ENCODE results near the gene CCDC74A. TPM values are rescaled to one million over a fixed set of nuclear protein-coding genes. Genes with fewer than 3 reads are reported as not detected.
"Not testable (repeated sequence)": the region's sequence is repeated elsewhere in the genome, so short reads cannot be mapped to it uniquely, and the experiment has no call there.

Gene CCDC74A
- total RNA-seq, 1 donor from 2014 or later: 4.5 TPM

DNA sequence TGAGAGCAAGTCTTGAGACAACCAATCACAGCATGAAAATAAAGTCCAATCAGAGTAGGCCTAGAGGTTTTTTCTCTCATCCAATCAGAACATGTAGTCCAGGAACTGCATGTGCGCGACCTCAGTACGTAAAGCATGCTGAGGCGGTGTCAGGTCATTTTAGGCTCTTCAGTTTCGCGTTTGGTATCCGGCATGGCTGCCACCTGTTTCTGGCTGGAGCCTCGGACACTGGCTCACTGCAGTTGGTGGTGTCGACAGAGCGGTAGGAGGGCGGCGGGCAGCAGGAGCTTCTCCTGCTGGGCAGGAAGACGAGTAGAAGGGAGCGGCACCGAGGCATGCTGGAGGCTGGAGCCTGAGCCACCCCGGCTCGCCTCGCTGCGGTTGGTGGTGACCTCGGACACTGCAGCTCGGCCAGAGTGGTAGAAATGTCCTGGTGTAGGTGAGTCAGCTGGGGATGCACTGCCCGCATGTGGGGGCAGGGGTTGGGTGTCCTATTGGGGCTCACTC, 15.8 kb downstream of the CCDC74A start:
- FAIRE-seq: no peak

DNA sequence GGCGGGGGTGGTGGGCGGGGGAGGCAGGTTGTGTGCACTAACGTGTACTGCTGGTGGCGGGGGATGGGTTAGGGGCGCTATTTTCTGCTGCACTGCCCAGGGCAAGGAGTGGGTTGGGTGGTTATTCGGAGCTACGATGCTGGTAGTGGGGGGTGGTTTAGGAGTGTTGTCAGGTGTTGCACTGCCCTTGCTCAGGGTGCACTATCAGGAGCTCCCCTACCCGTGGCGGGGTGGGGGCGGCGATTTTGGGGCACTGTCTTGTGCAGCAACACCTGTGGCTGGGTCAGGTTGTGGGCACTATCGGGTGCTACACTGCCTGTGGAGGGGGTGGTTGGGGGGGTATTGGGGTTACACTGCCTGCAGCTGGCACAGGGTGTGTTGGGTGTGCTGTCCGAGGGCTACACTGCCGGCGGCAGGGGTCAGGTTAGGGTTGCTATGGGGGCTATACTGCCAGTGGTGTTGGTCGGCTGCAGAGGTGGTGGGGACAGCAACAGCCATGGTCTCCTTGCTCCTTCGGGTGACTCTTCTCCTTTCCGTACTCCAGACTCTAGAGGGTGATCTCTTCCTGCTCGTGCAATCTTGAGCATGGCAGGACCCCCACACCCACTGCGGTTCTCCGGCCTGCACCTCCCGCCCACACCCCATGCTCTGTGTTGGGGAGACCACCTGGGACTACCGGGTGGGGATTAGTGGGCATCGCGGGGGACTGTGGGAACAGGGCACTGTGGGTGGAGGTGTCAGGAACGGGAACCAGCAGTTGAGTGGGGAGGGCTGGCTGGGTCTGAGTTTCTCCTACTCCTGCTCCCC, 16.5 kb downstream of the CCDC74A start:
- FAIRE-seq; DNase-seq (ENCODE audit: low spot score in 2 of 2): not testable (repeated sequence)

More for the DNA sequence above, 15.8 kb downstream of the CCDC74A start:
- DNase-seq (ENCODE audit: low spot score in 2 of 2): no peak

DNA sequence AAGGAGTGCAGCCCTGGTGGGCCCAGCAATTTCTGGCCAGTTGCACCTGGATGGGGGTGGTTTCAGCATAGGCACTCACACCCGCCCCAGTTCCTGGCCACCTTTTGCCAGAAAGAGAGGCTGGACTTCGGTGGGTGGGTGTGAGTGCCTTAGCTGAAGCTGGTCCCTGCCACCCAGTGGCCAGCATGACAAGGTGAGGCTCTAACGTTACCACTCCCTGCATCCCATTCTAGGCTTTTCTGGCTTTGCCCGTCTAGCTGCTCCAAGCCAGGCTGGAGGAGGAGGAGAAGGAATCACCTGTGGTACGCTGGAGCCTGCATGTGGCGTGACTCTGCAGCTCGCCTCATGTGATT, 17.1 kb downstream of the CCDC74A start:
- DNase-seq (ENCODE audit: low spot score in 2 of 2); FAIRE-seq: not testable (repeated sequence)

DNA sequence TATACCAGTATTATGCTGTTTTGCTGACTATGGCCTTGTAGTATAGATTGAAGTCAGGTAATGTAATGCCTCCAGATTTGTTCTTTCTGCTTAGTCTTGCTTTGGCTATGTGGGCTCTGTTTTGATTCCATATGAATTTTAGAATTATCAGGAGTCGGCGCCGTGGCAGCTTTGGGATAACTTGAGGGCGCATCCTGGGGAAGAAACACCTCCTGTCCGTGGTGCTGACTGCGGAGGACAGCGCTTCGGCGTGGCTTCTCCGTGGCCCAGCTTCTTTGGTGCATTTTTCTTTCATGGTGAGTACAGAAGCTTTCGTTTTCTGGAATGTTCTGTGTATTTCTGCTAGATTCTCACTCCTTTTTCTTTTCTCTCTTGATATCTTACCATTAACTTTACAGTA, 25.2 kb downstream of the CCDC74A start:
- DNase-seq (ENCODE audit: low spot score in 2 of 2) (no peak), FAIRE-seq (no peak)

DNA sequence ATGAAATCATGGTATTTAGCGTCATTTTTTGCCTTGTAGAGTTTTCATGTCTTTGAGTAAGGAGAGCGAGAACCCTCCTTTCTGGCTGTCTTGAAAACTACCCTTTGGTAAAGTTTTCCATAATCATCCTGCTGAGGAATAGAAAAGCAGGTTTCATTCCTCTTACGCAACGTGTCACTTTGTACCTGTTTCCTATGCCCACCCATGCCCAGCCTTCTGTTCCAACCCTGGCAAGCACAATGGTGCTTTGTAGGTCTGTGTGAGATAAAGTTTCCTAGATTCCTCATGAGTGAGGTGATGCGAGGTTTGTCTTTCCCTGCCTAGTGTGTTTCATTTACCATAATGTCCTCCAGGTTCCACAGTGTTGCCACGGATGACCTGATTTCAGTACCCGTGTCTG, 29.3 kb downstream of the CCDC74A start:
- FAIRE-seq (no peak), DNase-seq (ENCODE audit: low spot score in 2 of 2) (no peak)

DNA sequence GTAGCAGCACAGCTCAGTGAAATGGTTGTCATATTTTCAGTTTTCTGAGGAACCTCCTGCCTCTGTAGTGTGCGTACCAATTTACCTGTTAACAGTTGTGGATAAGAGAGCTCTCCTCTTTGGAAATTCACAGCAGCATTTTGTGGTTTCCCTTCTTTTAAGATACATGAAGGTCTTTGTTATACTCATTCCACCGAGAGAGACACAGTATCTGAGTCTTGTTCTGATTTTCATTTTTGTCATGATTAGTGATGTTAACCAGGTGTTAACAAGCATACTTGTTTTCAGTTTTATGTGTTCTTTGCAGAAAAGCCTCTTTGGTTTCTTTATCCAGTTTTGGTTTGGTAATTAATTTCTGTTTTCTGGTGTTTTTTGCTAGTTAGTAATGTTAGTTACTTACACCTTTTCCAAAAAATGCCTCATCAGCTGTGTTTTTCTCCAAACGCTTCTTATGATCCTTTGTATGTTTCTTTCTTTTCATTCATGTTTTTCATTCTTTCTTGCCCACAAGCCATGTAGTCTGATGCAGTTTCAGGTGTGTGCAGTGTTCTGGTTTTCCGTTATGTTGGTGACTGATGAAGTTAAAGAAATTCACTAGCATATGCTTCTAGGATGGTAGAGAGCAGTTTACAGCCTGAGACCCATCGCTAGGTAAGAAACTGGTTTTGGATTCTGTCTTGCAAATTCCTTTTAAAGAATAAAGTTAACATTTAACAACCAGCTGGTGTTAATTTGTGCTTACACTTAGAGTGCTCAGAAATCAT, 30.1 kb downstream of the CCDC74A start:
- DNase-seq (ENCODE audit: low spot score in 2 of 2): no peak
- FAIRE-seq: no peak

DNA sequence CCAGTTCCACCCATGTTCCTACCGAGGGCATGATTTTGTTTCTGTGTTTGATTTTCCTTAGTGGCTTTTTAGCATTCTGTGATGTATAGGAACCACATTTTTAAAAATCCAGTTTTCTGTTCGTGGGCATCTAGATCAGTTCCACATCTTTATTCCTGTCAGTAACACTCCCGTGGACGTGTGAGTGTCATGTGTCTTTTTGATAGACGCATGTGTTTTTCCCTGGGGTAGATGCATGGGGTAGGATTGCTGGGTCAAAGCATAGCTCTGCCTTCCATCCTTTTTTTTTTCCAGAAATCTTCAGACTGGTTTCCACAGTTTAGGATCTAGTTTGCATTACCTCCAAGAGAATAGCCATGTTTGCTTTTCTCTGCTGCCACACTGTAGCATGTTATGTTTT, 38.7 kb downstream of the CCDC74A start:
- DNase-seq (ENCODE audit: low spot score in 2 of 2) (no peak), FAIRE-seq (no peak)

DNA sequence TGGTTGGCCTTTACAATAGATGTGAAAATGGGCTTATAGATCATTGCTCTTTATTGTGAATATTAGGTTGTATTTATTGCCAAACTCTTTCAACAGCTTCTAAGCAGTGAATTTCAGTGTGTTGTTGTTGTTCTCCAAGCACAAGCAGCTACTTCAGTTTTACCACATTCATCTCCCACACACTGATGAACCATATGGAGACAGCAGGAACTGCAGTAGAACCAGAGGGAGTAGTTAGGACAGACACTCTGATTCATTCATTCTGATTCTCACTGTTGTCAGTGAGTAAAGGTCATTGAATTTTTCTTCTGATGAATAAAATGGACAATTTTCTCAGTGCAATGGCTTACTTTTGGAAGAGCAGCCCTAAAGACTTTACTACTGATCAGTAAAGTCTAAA, 40.2 kb downstream of the CCDC74A start:
- no peak for DNase-seq (ENCODE audit: low spot score in 2 of 2)

DNA sequence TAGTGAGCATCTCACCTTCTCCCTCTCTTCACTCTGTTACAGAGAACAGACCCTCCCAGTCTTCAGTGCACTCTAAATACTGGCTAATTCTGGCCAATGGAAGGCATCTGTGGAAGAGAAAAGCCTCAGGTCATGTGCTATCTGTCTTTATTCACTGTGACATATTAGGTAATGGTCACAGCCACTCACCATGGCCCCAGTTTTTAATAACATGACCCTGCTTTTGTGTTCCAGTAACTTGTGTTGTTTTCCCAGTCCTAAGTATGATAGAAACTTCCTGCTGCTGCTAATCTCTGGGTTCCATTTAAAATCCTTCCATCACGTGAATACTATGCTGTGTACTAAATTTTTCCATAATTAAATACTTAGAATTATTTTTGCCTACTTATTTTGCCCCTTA, 40.7 kb downstream of the CCDC74A start:
- FAIRE-seq; DNase-seq (ENCODE audit: low spot score in 2 of 2): not testable (repeated sequence)

More for the DNA sequence above, 40.2 kb downstream of the CCDC74A start:
- FAIRE-seq: no peak

DNA sequence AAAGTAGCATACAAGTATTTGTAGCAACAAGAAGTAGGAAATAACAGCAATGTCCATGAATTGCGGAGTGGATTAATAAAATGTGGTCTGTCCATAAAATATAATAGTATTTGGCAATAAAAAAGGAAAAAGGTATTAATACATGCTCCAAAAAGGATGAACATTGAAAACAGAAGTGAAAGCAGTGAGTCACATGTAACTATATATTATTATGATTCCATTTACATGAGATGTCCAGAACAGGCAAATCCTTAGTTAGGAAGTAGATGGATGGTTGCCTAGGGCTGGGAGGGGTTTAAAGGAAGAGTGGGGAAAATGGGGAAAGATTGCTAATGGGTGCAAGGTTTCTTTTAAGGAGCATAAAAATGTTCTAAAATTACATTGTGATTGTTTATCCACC, 44.5 kb downstream of the CCDC74A start:
- DNase-seq (ENCODE audit: low spot score in 2 of 2) (no peak), FAIRE-seq (no peak)

DNA sequence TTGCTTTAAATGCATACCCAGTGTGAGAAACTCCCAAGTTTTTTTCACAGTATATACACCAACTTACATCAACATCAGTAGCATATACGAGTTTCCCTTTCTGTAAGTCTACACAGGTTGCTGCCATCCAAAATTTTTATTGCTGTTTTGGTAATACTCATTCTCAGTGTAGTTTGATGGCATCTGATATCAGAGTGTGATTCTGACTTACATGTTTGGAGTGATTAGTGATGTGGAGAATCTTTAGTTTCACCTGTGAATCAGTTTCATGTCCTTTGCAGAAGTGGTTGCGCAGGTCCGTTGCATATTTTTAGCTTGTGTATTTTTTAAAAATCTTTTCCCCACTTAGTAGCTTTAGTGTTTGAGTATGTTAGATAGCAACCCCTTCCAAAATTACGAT, 50.1 kb downstream of the CCDC74A start:
- no peak for FAIRE-seq
- DNase-seq (ENCODE audit: low spot score in 2 of 2): no peak

DNA sequence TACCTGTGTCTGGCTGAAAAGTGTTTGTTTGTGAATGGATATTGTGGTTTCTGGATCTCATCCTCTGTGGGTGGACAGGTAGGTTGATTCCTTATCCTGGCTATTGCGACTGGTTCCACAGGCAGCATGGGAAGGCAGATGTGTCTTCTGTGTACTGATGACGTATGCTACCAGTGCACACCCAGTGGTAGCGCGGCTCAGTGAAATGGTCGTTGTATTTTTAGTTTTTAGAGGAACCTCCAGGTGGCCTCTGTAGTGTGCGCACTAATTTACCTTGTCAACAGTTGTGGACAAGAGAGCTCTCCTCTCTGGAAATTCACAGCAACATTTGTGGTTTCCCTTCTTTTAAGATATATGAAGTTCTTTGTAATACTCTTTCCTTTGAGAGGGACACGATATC, 52.5 kb downstream of the CCDC74A start:
- FAIRE-seq (no peak), DNase-seq (ENCODE audit: low spot score in 2 of 2) (no peak)

Other genes with a start within 250 kb of the CCDC74A start
- gene RAB6D, start 163.7 kb upstream of the CCDC74A start, total RNA-seq: 1.6 TPM
- gene TUBA3D, start 51.8 kb upstream of the CCDC74A start, total RNA-seq: not detected
- gene MZT2A, start 35.5 kb upstream of the CCDC74A start, total RNA-seq: 40.4 TPM

Measured in frontal cortex (tissue), 4 donors.